MM.1S (cell line): Measurements from ENCODE around the gene FAM83F.

Experiments
- DNase-seq: peaks from one replicate; pipeline ENCODE4 v3.0.0-alpha.2; 2015
- H2AFZ ChIP-seq: fragments of 300-600 bp; sonication (generic); 2 replicates; pipeline ENCODE4 v1.6.0; 2016; ENCODE audit warnings: antibody characterized with exemption, low read length
- H3F3A ChIP-seq: fragments of 300-600 bp; sonication (generic); 2 replicates; pipeline ENCODE4 v1.6.1; 2016; ENCODE audit warnings: mild to moderate bottlenecking, antibody characterized with exemption, low read length, moderate library complexity, mixed read lengths; ENCODE audit not compliant: insufficient read depth
- H3K27ac ChIP-seq: fragments of 300-600 bp; sonication (generic); 2 replicates; pipeline ENCODE4 v1.5.1; 2016; ENCODE audit warnings: mild to moderate bottlenecking, low read length
- H3K27me3 ChIP-seq: fragments of 300-600 bp; sonication (generic); replicated peaks from 2 replicates; pipeline ENCODE4 v1.6.0; 2016; ENCODE audit warnings: low read length; ENCODE audit not compliant: insufficient read depth
- H3K36me3 ChIP-seq: fragments of 300-600 bp; sonication (generic); replicated peaks from 2 replicates; pipeline ENCODE4 v1.6.1; 2016; ENCODE audit warnings: mild to moderate bottlenecking, low read length, mixed read lengths; ENCODE audit not compliant: insufficient read depth
- H3K4me1 ChIP-seq: fragments of 300-600 bp; sonication (generic); 2 replicates; pipeline ENCODE4 v1.6.1; 2016; ENCODE audit warnings: low read length, mixed read lengths
- H3K4me2 ChIP-seq: fragments of 300-600 bp; sonication (generic); 2 replicates; pipeline ENCODE4 v1.6.0; 2016; ENCODE audit warnings: low read depth, low read length
- H3K4me3 ChIP-seq: fragments of 300-600 bp; sonication (generic); 2 replicates; pipeline ENCODE4 v1.5.1; 2016; ENCODE audit warnings: low read length, mixed read lengths
- H3K79me2 ChIP-seq: fragments of 300-600 bp; sonication (generic); 2 replicates; pipeline ENCODE4 v1.6.1; 2016; ENCODE audit warnings: mixed run types, low read length, mixed read lengths
- H3K9ac ChIP-seq: fragments of 300-600 bp; sonication (generic); 2 replicates; pipeline ENCODE4 v1.6.1; 2016; ENCODE audit warnings: low read length, mixed read lengths
- H3K9me2 ChIP-seq: fragments of 300-600 bp; sonication (generic); replicated peaks from 2 replicates; pipeline ENCODE4 v1.6.1; 2016; ENCODE audit warnings: mild to moderate bottlenecking, low read length, mixed read lengths; ENCODE audit not compliant: insufficient read depth
- H3K9me3 ChIP-seq: fragments of 300-600 bp; sonication (generic); replicated peaks from 2 replicates; pipeline ENCODE4 v1.6.1; 2016; ENCODE audit warnings: mild to moderate bottlenecking, low read length, mixed read lengths; ENCODE audit not compliant: insufficient read depth
- H4K20me1 ChIP-seq: fragments of 300-600 bp; sonication (generic); 2 replicates; pipeline ENCODE4 v1.6.1; 2016; ENCODE audit warnings: mild to moderate bottlenecking, low read length, moderate library complexity, mixed read lengths; ENCODE audit not compliant: insufficient read depth
- CTCF ChIP-seq: fragments of 300-600 bp; sonication (generic); IDR thresholded peaks from 2 replicates; pipeline ENCODE4 v1.5.1; 2016; ENCODE audit warnings: antibody characterized with exemption, low read length, mixed read lengths
- EZH2 ChIP-seq: fragments of 300-600 bp; sonication (generic); optimal IDR thresholded peaks from 2 replicates; pipeline ENCODE3; 2017; ENCODE audit warnings: low read depth, mild to moderate bottlenecking, antibody characterized with exemption, low read length, mixed read lengths
- EZH2phosphoT487 ChIP-seq: fragments of 300-600 bp; sonication (generic); IDR thresholded peaks from 2 replicates; pipeline ENCODE4 v1.6.1; 2018; ENCODE audit warnings: antibody characterized with exemption, low read length

Gene FAM83F

DNA sequence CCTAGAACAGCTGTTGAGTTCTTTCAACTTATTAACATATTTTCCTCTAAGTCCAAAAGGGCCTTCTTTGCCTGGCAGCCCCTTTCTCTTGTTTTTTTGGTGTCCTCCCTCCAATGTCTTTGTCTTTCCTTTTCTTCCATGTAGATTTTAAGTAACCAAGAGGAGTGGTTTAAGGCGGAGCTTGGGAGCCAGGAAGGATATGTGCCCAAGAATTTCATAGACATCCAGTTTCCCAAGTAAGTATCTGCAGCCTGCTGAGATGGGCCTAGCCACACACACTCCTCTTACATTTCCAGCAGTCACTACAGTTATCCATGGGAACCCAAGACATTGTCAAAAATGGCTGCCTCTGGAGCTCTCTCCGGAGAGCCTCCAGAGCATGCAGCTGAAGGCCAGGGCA is 39.1 kb upstream of the FAM83F start:
- no peak overlapping the region for H3K27ac ChIP-seq
- no peaks in the 10 kb centered on the region for H4K20me1 ChIP-seq
- no peaks in the 10 kb centered on the region for H3K27me3 ChIP-seq
- H3K9me2 ChIP-seq, result no peaks in the 10 kb centered on the region
- H3F3A ChIP-seq, result peaks cover 20% of the 10 kb centered on the region
- no peak for DNase-seq
- no peak overlapping the region for H3K9ac ChIP-seq
- TF ChIP-seq EZH2phosphoT487 (no peak), EZH2 (no peak), CTCF (no peak)
- H2AFZ ChIP-seq, result no peak overlapping the region
- no peaks in the 10 kb centered on the region for H3K9me3 ChIP-seq
- no peaks in the 10 kb centered on the region for H3K79me2 ChIP-seq
- H3K4me2 ChIP-seq, result no peak overlapping the region
- H3K4me3 ChIP-seq, result no peak overlapping the region
- H3K36me3 ChIP-seq, result no peaks in the 10 kb centered on the region
- peaks cover 39% of the 10 kb centered on the region for H3K4me1 ChIP-seq

DNA sequence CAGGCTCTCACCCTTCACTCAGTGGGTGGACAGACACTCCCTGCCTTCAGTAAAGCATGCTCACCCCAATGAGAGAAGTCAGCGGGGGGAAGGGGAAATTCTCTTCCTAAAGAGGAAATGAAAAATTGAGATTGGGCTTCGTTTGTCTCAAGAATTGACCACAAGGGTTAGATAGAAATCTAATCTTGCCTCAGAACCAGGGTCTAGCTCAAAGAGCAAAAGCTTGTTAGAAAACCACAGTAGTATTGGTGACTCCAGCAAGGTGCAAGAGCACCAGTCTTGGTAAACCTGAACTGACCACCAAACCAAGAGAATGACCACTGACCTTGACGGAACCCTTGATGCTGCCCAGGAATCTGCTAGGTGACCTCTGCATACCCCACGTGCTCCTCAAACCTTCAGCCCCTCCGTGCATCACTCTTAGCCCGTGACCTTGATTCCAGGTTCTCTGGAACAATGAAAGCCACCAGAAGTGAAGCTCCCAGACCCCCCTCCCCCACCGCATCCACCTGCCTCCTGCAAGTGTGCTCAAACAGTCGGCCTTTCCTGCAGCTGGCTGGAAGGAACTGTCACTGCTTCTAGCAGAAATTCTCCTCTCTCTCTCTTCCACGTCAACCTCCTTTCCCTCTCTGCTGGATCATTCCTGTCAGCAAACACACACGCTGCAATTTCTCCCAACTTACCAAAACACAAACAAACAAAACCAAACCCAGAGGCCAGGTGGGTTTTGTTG is 37.7 kb upstream of the FAM83F start:
- Histone ChIP-seq H2AFZ (no peak overlapping the region), H3K27me3 (no peaks in the 10 kb centered on the region), H3K4me2 (peak overlapping the region; percentile 66), H3K9me2 (no peaks in the 10 kb centered on the region), H3K79me2 (no peaks in the 10 kb centered on the region), H3F3A (peaks cover 25% of the 10 kb centered on the region), H3K9ac (no peak overlapping the region), H3K4me3 (no peak overlapping the region), H3K4me1 (peaks cover 40% of the 10 kb centered on the region), H4K20me1 (no peaks in the 10 kb centered on the region), H3K27ac (peak overlapping the region; percentile 66; the same call in 1 of the 2 replicates), H3K36me3 (no peaks in the 10 kb centered on the region), H3K9me3 (no peaks in the 10 kb centered on the region)
- TF ChIP-seq CTCF (no peak), EZH2phosphoT487 (no peak), EZH2 (no peak)
- peak; percentile 91 for DNase-seq

- TF ChIP-seq CTCF (no peak), EZH2phosphoT487 (no peak), EZH2 (no peak)
- no peak overlapping the region for H3K9ac ChIP-seq
- H3K27me3 ChIP-seq, result no peaks in the 10 kb centered on the region
- no peaks in the 10 kb centered on the region for H3K79me2 ChIP-seq
- H3K4me2 ChIP-seq, result peak overlapping the region; percentile 27; the same call in 1 of the 2 replicates
- no peaks in the 10 kb centered on the region for H3K9me2 ChIP-seq
- DNase-seq, result no peak
- H2AFZ ChIP-seq, result no peak overlapping the region
- no peak overlapping the region for H3K27ac ChIP-seq
- H3K9me3 ChIP-seq, result no peaks in the 10 kb centered on the region
- H4K20me1 ChIP-seq, result no peaks in the 10 kb centered on the region
- peaks cover 33% of the 10 kb centered on the region for H3K4me1 ChIP-seq
- H3F3A ChIP-seq, result peaks cover 26% of the 10 kb centered on the region
- H3K4me3 ChIP-seq, result no peak overlapping the region
- no peaks in the 10 kb centered on the region for H3K36me3 ChIP-seq
These were observed 36.6 kb upstream of the FAM83F start for GRCh38 chr22:39958009-39958711.
